Neutrophil (primary cell): Measurements from ENCODE around the gene PLLP.
A peak's percentile ranks its signal among the peaks of the same experiment; 100 is the strongest.

ENCODE experiments used
- H3K27ac ChIP-seq: fragments of 200-600 bp; sonication (generic); 2 replicates; pipeline ENCODE4 v1.5.1; 2016; ENCODE audit warnings: mild to moderate bottlenecking, moderate library complexity
- H3K27me3 ChIP-seq: fragments of 200-600 bp; sonication (generic); 2 replicates; pipeline ENCODE4 v1.6.0; 2016; ENCODE audit warnings: mild to moderate bottlenecking
- H3K36me3 ChIP-seq: fragments of 200-600 bp; sonication (generic); 2 replicates; pipeline ENCODE4 v1.5.1; 2017
- H3K4me1 ChIP-seq, 2 experiments: fragments of 200-600 bp in 1 of 2; sonication (generic) in 1 of 2; 1 replicate in 1 of 2; 2 replicates in 1 of 2; pipeline versions ENCODE4 v1.5.1 to v1.6.1; 2013 to 2016; ENCODE audit warnings: low read depth in 1 of 2, low read length in 1 of 2, mild to moderate bottlenecking in 1 of 2, moderate library complexity in 1 of 2; ENCODE audit not compliant: control insufficient read depth in 1 of 2, insufficient read depth in 1 of 2
- H3K4me3 ChIP-seq, 2 experiments: fragments of 200-600 bp in 1 of 2; sonication (generic) in 1 of 2; 1 replicate in 1 of 2; 2 replicates in 1 of 2; pipeline ENCODE4 v1.5.1; 2013 to 2016; ENCODE audit warnings: low read depth in 1 of 2, low read length in 1 of 2, mild to moderate bottlenecking in 1 of 2, moderate library complexity in 1 of 2
- H3K9me3 ChIP-seq: fragments of 200-600 bp; sonication (generic); 2 replicates; pipeline ENCODE4 v1.5.1; 2016
- TF ChIP-seq, protein P1 (sequence below): fragments of 200-600 bp; sonication (generic); IDR thresholded peaks from 2 replicates; pipeline ENCODE4 v1.5.1; 2016; ENCODE audit warnings: antibody characterized with exemption

Gene PLLP

DNA sequence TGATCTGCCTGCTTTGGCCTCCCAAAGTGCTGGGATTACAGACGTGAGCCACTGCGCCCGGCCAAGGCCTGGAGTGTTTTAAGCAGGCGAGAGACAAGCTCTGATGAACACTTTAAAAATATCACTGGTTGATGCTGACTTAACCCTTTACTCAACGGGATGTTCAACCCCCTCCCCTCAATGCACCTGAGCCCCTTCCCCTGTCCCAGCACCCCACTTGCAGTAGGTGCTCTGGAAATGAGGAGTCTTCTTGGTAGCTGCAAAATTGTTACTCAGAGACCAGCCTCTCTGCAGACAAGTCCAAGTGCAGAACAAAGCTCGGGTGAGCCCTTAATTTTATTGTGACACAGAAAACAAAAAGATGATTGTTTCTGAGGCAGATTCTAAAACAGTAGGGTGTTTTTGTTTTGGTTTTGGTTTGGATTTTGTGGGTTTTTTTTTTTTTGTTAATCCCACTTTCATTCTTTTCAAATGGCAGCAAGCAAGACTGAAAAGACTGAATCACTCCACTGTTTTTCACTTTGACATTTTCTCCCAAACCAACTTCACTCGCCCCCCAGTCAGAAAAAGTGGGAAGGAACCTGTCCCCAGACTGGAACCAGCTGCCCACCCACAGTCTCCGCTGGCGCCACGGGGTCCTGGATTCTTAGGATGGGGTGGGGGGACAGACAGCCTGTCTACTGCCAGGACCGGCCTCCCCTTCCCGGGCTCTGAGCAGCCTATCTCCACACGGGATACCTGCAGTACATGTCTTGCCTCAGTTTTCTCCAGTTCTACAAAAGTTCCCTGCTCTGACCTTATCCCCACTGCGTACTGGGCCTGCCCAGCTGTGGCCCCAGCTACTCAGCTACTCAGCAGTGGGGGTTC, 5.2 kb upstream of the PLLP start:
- H3K9me3 ChIP-seq: no peaks in the 10 kb centered on the region
- no peak overlapping the region for H3K27ac ChIP-seq
- H3K4me3 ChIP-seq: no peak overlapping the region
- H3K27me3 ChIP-seq: peaks cover 35% of the 10 kb centered on the region
- no peaks in the 10 kb centered on the region for H3K36me3 ChIP-seq
- TF ChIP-seq, protein P1, sequence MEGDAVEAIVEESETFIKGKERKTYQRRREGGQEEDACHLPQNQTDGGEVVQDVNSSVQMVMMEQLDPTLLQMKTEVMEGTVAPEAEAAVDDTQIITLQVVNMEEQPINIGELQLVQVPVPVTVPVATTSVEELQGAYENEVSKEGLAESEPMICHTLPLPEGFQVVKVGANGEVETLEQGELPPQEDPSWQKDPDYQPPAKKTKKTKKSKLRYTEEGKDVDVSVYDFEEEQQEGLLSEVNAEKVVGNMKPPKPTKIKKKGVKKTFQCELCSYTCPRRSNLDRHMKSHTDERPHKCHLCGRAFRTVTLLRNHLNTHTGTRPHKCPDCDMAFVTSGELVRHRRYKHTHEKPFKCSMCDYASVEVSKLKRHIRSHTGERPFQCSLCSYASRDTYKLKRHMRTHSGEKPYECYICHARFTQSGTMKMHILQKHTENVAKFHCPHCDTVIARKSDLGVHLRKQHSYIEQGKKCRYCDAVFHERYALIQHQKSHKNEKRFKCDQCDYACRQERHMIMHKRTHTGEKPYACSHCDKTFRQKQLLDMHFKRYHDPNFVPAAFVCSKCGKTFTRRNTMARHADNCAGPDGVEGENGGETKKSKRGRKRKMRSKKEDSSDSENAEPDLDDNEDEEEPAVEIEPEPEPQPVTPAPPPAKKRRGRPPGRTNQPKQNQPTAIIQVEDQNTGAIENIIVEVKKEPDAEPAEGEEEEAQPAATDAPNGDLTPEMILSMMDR: no peak
- peaks cover 0 to 5% of the 10 kb centered on the region in 2 experiments for H3K4me1 ChIP-seq

DNA sequence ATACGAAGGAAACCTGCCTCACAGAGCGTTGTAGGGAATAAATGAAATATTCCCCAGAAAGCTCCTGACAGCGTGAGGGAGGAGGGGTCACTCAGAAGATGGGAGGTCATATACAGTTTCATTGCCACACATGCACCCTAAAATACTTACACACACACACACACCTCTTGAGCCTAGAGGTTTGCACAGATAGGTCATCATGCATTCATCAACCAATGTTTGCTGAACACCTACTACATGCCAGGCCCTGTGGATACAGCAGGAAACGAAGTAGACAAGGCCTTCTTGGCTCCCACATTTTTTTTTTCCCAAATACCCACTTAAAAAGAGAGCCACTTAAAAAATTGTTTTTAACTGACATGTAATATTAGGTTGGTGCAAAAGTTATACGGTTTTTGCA, 907 bp upstream of the PLLP start:
- Histone ChIP-seq H3K4me1 (peaks cover 8 to 13% of the 10 kb centered on the region in 2 experiments), H3K27me3 (peaks cover 78% of the 10 kb centered on the region), H3K4me3 (no peak overlapping the region), H3K9me3 (no peaks in the 10 kb centered on the region), H3K27ac (no peak overlapping the region), H3K36me3 (no peaks in the 10 kb centered on the region)
- TF ChIP-seq, protein P1: no peak

DNA sequence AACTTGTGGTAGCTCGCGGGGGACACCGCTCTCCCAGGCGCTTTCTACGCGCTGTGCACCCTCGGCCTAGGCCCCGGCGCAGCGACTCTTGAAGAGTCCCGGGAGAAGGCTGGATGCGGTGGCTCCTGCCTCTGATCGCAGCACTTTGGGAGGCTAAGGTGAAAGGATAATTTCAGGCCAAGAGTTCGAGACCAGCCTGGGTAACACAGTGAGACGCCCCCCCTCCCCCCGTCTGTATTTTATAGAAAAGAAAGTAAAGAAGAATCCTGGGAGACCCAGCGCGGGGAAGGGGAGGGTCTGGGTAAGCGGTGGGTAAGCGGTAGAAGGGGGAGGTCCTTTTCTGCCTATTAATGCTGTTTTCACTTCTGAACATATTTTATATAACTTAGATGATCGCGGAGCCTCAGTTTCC, 486 bp upstream of the PLLP start:
- TF ChIP-seq, protein P1: no peak
- peaks cover 8 to 13% of the 10 kb centered on the region in 2 experiments for H3K4me1 ChIP-seq
- H3K9me3 ChIP-seq: no peaks in the 10 kb centered on the region
- no peaks in the 10 kb centered on the region for H3K36me3 ChIP-seq
- peaks cover 82% of the 10 kb centered on the region for H3K27me3 ChIP-seq
- H3K27ac ChIP-seq: no peak overlapping the region
- H3K4me3 ChIP-seq: peak overlapping the region; percentile 52 to 64

DNA sequence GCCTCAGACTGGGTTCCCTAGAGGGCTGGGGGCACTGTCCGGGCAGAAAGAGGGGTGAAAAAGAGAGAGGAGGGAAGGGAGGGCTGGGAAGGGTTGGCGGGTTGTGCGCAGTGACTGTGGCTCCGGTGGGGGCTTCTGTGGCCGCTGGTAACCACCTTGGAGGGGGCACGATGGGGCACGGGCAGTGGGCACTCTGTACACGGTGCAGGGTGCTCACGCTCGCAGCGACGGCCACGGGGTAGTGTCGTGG, 588 bp downstream of the PLLP start:
- Histone ChIP-seq H3K4me1 (peaks cover 8 to 13% of the 10 kb centered on the region in 2 experiments), H3K36me3 (no peaks in the 10 kb centered on the region), H3K27me3 (peaks cover 93% of the 10 kb centered on the region), H3K4me3 (peak overlapping the region; percentile 52 to 64), H3K27ac (no peak overlapping the region), H3K9me3 (no peaks in the 10 kb centered on the region)
- TF ChIP-seq, protein P1: no peak

DNA sequence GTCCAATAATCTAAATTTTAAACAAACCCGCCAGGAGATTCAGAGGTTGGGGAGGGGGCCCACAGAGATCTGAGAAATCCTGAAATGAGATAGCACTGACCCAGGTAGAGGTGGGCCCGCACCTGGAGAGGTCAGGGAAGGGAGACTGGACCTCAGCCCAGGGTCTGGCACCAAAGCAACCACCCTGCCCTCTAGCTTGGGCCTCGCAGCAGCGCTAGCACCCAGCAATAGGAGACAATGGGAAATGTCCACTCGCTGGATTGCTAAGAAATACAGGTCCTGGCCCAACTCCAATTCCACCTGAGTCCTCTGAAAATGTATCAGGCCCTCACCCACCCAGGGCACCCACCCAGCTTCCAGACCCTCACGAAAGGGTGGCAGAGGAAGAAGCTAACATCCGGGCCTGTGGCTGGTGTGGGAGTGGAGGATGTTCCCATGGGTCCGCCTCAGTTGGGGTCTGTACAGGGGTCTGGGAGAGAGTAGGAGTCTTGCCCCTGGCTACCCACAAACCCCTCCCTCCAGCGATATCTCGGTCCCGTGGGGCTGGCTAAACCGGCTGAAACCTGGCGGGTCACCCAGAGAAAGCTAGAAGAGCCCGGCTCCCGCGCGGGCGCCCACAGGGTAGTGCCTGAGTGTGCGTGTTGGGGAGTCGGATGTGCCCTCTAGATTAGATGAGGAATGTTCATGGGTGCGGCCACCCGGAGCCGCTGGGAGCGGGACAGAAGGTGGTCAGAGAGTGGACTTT, 1.1 kb downstream of the PLLP start:
- Histone ChIP-seq H3K4me3 (no peak overlapping the region), H3K27ac (no peak overlapping the region), H3K4me1 (peaks cover 8 to 13% of the 10 kb centered on the region in 2 experiments), H3K9me3 (no peaks in the 10 kb centered on the region), H3K36me3 (no peaks in the 10 kb centered on the region), H3K27me3 (peaks cover 98% of the 10 kb centered on the region)
- TF ChIP-seq, protein P1: no peak
